ENCODE results near the gene BTBD17. TPM values are rescaled to one million over a fixed set of nuclear protein-coding genes. Genes with fewer than 3 reads are reported as not detected.

The BTBD17 gene
- total and polyA plus RNA-seq, 4 donors, result 0.17 TPM; not detected in 3

DNA sequence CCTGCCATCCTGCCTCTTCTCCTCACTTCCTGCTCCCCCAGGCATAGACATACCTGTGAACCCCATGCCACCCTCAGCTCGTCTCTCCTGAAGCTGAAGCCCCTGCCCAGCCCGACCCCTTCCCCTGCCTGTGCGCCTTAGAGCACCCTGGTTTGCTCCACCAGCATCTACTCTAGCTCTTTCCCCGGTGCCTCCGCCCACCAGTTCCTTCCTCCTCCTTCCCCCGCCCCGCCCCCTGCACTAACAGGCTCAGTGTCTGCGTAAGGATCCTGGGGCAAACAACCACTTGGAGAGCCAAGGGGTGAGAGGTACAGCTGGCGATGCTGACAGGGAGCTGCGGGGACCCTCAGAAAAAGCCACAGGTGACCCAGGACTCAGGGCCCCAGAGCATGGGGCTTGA lies 7.6 kb upstream of the BTBD17 start:
- H3K36me3 ChIP-seq (ENCODE audit: control insufficient read depth in 4 of 4, insufficient read depth in 4 of 4, low read length in 4 of 4), result no peaks in the 10 kb centered on the region
- H3K27ac ChIP-seq (ENCODE audit: low read depth in 1 of 2, low read length in 1 of 2), result no peak overlapping the region
- no peaks in the 10 kb centered on the region for H3K27me3 ChIP-seq (ENCODE audit: control insufficient read depth in 3 of 3, insufficient read depth in 3 of 3, low read length in 2 of 3)
- H3K9me3 ChIP-seq (ENCODE audit: control insufficient read depth in 4 of 4, insufficient read depth in 3 of 4, low read length in 3 of 4), result no peaks in the 10 kb centered on the region
- TF ChIP-seq, protein P1, sequence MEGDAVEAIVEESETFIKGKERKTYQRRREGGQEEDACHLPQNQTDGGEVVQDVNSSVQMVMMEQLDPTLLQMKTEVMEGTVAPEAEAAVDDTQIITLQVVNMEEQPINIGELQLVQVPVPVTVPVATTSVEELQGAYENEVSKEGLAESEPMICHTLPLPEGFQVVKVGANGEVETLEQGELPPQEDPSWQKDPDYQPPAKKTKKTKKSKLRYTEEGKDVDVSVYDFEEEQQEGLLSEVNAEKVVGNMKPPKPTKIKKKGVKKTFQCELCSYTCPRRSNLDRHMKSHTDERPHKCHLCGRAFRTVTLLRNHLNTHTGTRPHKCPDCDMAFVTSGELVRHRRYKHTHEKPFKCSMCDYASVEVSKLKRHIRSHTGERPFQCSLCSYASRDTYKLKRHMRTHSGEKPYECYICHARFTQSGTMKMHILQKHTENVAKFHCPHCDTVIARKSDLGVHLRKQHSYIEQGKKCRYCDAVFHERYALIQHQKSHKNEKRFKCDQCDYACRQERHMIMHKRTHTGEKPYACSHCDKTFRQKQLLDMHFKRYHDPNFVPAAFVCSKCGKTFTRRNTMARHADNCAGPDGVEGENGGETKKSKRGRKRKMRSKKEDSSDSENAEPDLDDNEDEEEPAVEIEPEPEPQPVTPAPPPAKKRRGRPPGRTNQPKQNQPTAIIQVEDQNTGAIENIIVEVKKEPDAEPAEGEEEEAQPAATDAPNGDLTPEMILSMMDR (IDR thresholded peaks at IDR 0.05; ENCODE audit: control extremely low read depth, extremely low read depth), result no peak
- WGBS, 2 donors, result 16 to 17% methylated on average over 10 of the region's 10 CpGs
- ATAC-seq (ENCODE audit: insufficient read depth, low FRiP score) (no peak), DNase-seq (no peak)
- peaks cover 0 to 11% (median 5%) of the 10 kb centered on the region in 5 donors for H3K4me1 ChIP-seq (ENCODE audit: control insufficient read depth in 5 of 5, insufficient read depth in 5 of 5, low read length in 5 of 5)
- H3K9ac ChIP-seq (ENCODE audit: insufficient read depth in 1 of 2, low read length in 2 of 2), result no peak overlapping the region
- no peak overlapping the region for H3K4me3 ChIP-seq

DNA sequence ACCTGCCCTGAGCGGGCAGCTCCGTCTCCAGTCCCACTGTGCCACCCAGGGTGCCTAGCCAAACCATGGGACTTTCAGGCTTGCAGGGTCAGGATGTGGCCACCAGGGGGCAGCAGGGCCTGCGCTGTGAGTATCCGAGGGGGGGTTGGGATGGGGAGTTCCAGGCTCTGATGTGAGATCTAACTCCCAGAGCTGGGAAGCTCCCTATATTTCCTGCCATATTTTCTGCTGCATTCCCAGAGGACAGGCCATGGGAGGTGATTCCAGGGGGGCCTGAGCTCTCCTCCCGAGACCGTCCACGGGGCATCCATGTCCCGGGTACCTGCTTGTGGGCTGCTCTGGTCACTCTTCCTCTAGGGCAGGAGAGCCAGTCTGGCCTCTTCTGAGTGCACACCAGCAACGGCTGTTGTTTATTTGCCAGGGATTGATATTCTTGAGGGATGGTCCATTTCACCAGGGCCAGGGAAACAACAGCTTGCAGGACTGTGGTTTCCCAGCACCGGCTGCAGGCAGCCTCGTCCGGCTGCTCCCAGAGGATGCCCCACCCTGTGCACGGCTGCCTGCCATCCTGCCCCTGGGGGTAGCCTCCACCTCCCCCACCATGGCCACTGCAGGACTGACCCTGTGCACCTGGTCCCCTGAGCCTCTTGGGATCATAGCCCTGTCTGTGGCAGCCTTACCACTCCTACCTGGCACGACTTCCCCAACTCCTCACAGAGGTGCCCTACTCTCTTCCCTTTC lies 6.8 kb upstream of the BTBD17 start:
- no peak overlapping the region for H3K4me3 ChIP-seq
- H3K9ac ChIP-seq (ENCODE audit: insufficient read depth in 1 of 2, low read length in 2 of 2), result no peak overlapping the region
- no peak overlapping the region for H3K27ac ChIP-seq (ENCODE audit: low read depth in 1 of 2, low read length in 1 of 2)
- peak; percentile 78 for ATAC-seq (ENCODE audit: insufficient read depth, low FRiP score)
- no peaks in the 10 kb centered on the region for H3K27me3 ChIP-seq (ENCODE audit: control insufficient read depth in 3 of 3, insufficient read depth in 3 of 3, low read length in 2 of 3)
- 13 to 19% methylated on average over 14 of the region's 14 CpGs for WGBS, 2 donors
- TF ChIP-seq, protein P1 (IDR thresholded peaks at IDR 0.05; ENCODE audit: control extremely low read depth, extremely low read depth), result peak; percentile 86
- no peaks in the 10 kb centered on the region for H3K9me3 ChIP-seq (ENCODE audit: control insufficient read depth in 4 of 4, insufficient read depth in 3 of 4, low read length in 3 of 4)
- no peaks in the 10 kb centered on the region for H3K36me3 ChIP-seq (ENCODE audit: control insufficient read depth in 4 of 4, insufficient read depth in 4 of 4, low read length in 4 of 4)
- peaks cover 0 to 6% (median 2%) of the 10 kb centered on the region in 5 donors for H3K4me1 ChIP-seq (ENCODE audit: control insufficient read depth in 5 of 5, insufficient read depth in 5 of 5, low read length in 5 of 5)
- DNase-seq, result peak; percentile 45 to 63 (median 62)

DNA sequence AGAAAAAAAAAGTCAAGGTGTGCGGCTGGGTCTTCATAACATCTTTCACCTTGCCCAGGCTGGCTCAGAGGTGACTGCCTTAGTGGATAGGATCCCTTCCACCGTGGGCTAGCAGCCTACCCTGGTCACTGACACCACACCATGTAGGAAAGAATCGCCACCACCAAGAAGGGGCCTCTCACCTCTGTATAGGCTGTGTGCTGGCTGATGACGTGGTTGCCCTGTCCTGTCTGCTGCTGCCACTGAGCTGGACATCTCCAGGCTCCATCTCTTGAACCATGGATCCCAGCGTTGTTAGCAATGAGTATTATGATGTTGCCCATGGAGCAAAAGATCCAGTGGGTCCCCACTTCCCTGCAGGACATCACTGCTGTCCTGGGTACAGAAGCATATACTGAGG lies 5.5 kb upstream of the BTBD17 start, which contains the start of gene GPR142:
TSS of gene GPR142 (plus strand) at position 301 of the 400 bp plus-strand sequence. CDS start 2,035 bp downstream, outside the sequence.
- Histone ChIP-seq H3K9ac (ENCODE audit: insufficient read depth in 1 of 2, low read length in 2 of 2) (no peak within 1 kb of the TSS), H3K4me3 (no peak within 1 kb of the TSS), H3K27ac (ENCODE audit: low read depth in 1 of 2, low read length in 1 of 2) (no peak within 1 kb of the TSS), H3K36me3 (ENCODE audit: control insufficient read depth in 4 of 4, insufficient read depth in 4 of 4, low read length in 4 of 4) (no peaks in the 10 kb centered on the region), H3K9me3 (ENCODE audit: control insufficient read depth in 4 of 4, insufficient read depth in 3 of 4, low read length in 3 of 4) (no peaks in the 10 kb centered on the region), H3K4me1 (ENCODE audit: control insufficient read depth in 5 of 5, insufficient read depth in 5 of 5, low read length in 5 of 5) (peaks cover 0 to 9% (median 2%) of the 10 kb centered on the region in 5 donors), H3K27me3 (ENCODE audit: control insufficient read depth in 3 of 3, insufficient read depth in 3 of 3, low read length in 2 of 3) (no peaks in the 10 kb centered on the region)
- 82 to 89% methylated on average over 5 of the region's 5 CpGs for WGBS, 2 donors
- ATAC-seq (ENCODE audit: insufficient read depth, low FRiP score) (no peak), DNase-seq (no peak)
- TF ChIP-seq, protein P1 (IDR thresholded peaks at IDR 0.05; ENCODE audit: control extremely low read depth, extremely low read depth), result no peak
